ENCODE measurements around the gene SHISAL1.

GRCh38 chr22:44260216-44261035 is 52.3 kb downstream of the SHISAL1 start:
- no peak for TF ChIP-seq CTCF (IDR thresholded peaks at IDR 0.05)
- TF ChIP-seq POLR2AphosphoS5 (IDR thresholded peaks at IDR 0.05) = no peak
- no peak for TF ChIP-seq POLR2A (IDR thresholded peaks at IDR 0.05)
